Vagina (tissue), 2 donors: ENCODE measurements around the gene POLR1G. TPM values are rescaled to one million over a fixed set of nuclear protein-coding genes. Genes with fewer than 3 reads are reported as not detected.
A peak's percentile ranks its signal among the peaks of the same experiment; 100 is the strongest.

Experiments used
- DNase-seq, 2 donors: peaks; one replicate each; pipeline ENCODE4 v3.0.0-alpha.2; 2017; ENCODE audit errors: extremely low spot score in 2 of 2
- H3K27ac ChIP-seq: fragments of 200-600 bp; sonication (generic); one replicate; pipeline ENCODE4 v1.5.1; 2019
- H3K27me3 ChIP-seq: fragments of 200-600 bp; sonication (generic); one replicate; pipeline ENCODE4 v1.5.1; 2019
- H3K36me3 ChIP-seq, 2 donors: fragments of 200-600 bp; sonication (generic); one replicate each; pipeline ENCODE4 v1.5.1; 2017 to 2019
- H3K4me1 ChIP-seq: fragments of 200-600 bp; sonication (generic); one replicate; pipeline ENCODE4 v1.5.1; 2019
- H3K4me3 ChIP-seq, 2 donors: fragments of 200-600 bp; sonication (generic); 1 replicate in 1 of 2; 2 replicates in 1 of 2; pipeline ENCODE4 v1.5.1; 2016 to 2019
- H3K9me3 ChIP-seq: fragments of 200-600 bp; sonication (generic); one replicate; pipeline ENCODE4 v1.5.1; 2019
- POLR2A ChIP-seq, 2 donors: fragments of 450-650 bp; IDR thresholded peaks; one replicate each; pipeline ENCODE4 v1.6.1; 2017; ENCODE audit warnings: antibody characterized with exemption in 2 of 2, mild to moderate bottlenecking in 2 of 2, moderate library complexity in 2 of 2
- POLR2AphosphoS5 ChIP-seq, 2 donors: sonication (generic); formaldehyde crosslinking; IDR thresholded peaks; one replicate each; pipeline ENCODE4 v1.9.0; 2017; ENCODE audit warnings: antibody characterized with exemption in 2 of 2, mild to moderate bottlenecking in 2 of 2, low read depth in 1 of 2; ENCODE audit not compliant: insufficient read depth in 1 of 2
- intact Hi-C: fragments of 100-400 bp; cut with DNase I; formaldehyde crosslinking; loops from one replicate; pipeline ENCODE4 v1.15.1; 2023
- total RNA-seq: library from RNA; depleted of rRNA; stranded (reverse); fragments of >200 nt; gene quantifications from one replicate; pipeline ENCODE4 v1.2.3, GENCODE V29; 2016
- TF ChIP-seq, protein P1 (sequence below), 3 experiments: fragments of 450-650 bp in 2 of 3; fragments of 200-600 bp in 1 of 3; sonication (generic) in 1 of 3; IDR thresholded peaks; one replicate each; pipeline ENCODE4 v1.5.1; 2017 to 2019; ENCODE audit warnings: antibody characterized with exemption in 3 of 3, mild to moderate bottlenecking in 2 of 3, moderate library complexity in 2 of 3

The POLR1G gene
- total RNA-seq, 1 donor from 2014 or later: 2.2 TPM

DNA sequence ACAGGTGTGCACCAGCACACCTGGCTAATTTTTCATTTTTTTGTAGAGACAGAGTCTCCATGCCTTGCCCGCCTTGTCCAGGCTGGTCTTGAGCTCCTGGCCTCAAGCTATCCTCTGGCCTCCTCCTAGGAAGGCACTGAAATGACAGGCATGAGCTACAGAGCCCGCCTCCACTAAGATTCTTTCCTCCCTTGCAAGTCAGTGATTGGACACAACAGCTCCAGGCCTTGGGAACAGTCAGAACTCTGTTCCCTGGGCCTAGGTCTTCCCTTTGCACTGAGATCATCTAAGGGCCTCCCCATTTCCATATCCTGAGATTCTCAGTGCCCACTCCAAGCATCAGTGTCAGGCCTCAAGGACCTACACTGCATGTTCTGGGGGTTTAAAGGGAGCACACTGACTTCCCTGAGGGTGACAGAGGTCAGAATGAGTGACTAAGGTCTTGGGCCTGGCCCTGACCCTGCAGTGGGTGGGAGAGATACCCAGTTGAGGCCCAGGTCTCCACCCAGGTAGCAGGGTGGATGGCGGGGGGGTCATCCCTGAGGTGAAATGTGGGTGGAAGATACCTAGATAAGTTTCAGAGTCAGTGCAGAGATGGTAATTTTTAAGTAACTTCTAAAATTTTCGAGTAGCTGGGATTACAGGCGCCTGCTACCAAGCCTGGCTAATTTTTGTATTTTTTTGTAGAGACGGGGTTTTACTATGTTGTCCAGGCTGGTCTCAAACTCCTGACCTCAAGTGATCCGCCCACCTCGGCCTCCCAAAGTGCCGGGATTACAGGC lies 34.6 kb downstream of the POLR1G start:
- DNase-seq: no peak
- H3K4me1 ChIP-seq: peaks cover 31% of the 10 kb centered on the region
- no peaks in the 10 kb centered on the region for H3K36me3 ChIP-seq
- TF ChIP-seq, protein P1, sequence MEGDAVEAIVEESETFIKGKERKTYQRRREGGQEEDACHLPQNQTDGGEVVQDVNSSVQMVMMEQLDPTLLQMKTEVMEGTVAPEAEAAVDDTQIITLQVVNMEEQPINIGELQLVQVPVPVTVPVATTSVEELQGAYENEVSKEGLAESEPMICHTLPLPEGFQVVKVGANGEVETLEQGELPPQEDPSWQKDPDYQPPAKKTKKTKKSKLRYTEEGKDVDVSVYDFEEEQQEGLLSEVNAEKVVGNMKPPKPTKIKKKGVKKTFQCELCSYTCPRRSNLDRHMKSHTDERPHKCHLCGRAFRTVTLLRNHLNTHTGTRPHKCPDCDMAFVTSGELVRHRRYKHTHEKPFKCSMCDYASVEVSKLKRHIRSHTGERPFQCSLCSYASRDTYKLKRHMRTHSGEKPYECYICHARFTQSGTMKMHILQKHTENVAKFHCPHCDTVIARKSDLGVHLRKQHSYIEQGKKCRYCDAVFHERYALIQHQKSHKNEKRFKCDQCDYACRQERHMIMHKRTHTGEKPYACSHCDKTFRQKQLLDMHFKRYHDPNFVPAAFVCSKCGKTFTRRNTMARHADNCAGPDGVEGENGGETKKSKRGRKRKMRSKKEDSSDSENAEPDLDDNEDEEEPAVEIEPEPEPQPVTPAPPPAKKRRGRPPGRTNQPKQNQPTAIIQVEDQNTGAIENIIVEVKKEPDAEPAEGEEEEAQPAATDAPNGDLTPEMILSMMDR (IDR thresholded peaks at IDR 0.05): no peak
- TF ChIP-seq POLR2A (IDR thresholded peaks at IDR 0.05): no peak
- TF ChIP-seq POLR2AphosphoS5 (IDR thresholded peaks at IDR 0.05; ENCODE audit: insufficient read depth in 1 of 2, low read depth in 1 of 2): no peak
- H3K9me3 ChIP-seq: no peaks in the 10 kb centered on the region
- intact Hi-C loops: no loop called here
- no peaks in the 10 kb centered on the region for H3K27me3 ChIP-seq
- H3K4me3 ChIP-seq: no peak overlapping the region
- H3K27ac ChIP-seq: peak overlapping the region; percentile 98

DNA sequence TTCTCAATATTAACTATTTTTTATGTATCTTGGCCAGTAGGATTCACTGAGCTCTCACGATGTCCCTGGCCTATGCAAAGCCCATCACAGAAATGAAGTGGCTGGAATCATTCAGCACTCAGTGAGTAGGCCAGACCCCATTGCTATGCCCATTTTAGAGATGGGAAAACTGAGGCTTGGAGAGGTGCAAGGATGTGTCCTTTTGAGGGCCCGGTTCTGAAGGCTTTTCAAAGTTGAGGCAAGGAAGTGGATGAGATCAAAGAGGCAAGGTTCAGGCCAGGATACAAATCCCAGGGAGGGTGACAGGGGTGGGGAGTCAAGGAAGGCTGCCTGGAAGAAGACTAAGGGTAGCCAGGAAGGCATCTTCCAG lies 35.9 kb downstream of the POLR1G start:
- DNase-seq: no peak
- TF ChIP-seq, protein P1 (IDR thresholded peaks at IDR 0.05): no peak
- no peak for TF ChIP-seq POLR2AphosphoS5 (IDR thresholded peaks at IDR 0.05; ENCODE audit: insufficient read depth in 1 of 2, low read depth in 1 of 2)
- TF ChIP-seq POLR2A (IDR thresholded peaks at IDR 0.05): no peak
- peak overlapping the region; percentile 99 for H3K27ac ChIP-seq
- H3K4me1 ChIP-seq: peaks cover 43% of the 10 kb centered on the region
- H3K9me3 ChIP-seq: no peaks in the 10 kb centered on the region
- H3K27me3 ChIP-seq: no peaks in the 10 kb centered on the region
- no peak overlapping the region for H3K4me3 ChIP-seq
- no peaks in the 10 kb centered on the region for H3K36me3 ChIP-seq
- intact Hi-C loops: no loop called here

DNA sequence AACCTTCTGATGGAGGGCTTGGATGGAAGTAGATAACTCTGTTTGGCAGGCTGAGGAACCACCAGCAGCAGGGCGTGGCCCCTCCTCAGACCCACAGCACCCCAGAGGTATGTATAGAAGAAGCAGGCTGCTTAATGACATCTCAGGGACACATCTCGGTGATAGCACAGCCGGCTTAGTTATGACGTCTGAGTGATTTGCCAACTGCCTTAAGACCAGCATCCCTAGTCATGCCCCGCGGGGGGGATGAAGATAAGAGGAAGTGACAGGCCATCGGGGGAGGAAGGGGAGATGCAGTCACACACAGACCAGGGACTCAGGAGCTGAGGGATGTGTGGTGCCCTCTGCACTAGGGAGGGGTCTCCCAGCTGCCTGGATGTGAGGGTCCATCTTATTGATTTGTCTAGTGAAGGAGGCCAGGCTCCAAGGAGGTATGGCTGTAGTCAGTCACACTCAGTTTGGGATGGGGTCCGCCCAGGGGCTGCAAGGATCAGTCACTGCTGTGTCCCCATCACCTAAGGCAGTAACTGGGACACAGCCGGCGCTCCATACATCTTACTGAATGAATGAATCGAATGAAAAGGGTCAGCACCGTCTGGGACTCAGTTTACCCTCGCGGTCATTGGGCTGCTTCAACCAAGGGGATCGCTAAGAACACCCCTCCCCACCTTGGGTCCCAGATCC lies 36.5 kb downstream of the POLR1G start:
- peak overlapping the region; percentile 49 to 65 for H3K4me3 ChIP-seq
- TF ChIP-seq POLR2A (IDR thresholded peaks at IDR 0.05): no peak
- TF ChIP-seq, protein P1 (IDR thresholded peaks at IDR 0.05): no peak
- TF ChIP-seq POLR2AphosphoS5 (IDR thresholded peaks at IDR 0.05; ENCODE audit: insufficient read depth in 1 of 2, low read depth in 1 of 2): no peak
- peaks cover 48% of the 10 kb centered on the region for H3K4me1 ChIP-seq
- DNase-seq: no peak
- peak overlapping the region; percentile 99 for H3K27ac ChIP-seq
- no peaks in the 10 kb centered on the region for H3K27me3 ChIP-seq
- no peaks in the 10 kb centered on the region for H3K36me3 ChIP-seq
- intact Hi-C loops: no loop called here
- H3K9me3 ChIP-seq: no peaks in the 10 kb centered on the region

DNA sequence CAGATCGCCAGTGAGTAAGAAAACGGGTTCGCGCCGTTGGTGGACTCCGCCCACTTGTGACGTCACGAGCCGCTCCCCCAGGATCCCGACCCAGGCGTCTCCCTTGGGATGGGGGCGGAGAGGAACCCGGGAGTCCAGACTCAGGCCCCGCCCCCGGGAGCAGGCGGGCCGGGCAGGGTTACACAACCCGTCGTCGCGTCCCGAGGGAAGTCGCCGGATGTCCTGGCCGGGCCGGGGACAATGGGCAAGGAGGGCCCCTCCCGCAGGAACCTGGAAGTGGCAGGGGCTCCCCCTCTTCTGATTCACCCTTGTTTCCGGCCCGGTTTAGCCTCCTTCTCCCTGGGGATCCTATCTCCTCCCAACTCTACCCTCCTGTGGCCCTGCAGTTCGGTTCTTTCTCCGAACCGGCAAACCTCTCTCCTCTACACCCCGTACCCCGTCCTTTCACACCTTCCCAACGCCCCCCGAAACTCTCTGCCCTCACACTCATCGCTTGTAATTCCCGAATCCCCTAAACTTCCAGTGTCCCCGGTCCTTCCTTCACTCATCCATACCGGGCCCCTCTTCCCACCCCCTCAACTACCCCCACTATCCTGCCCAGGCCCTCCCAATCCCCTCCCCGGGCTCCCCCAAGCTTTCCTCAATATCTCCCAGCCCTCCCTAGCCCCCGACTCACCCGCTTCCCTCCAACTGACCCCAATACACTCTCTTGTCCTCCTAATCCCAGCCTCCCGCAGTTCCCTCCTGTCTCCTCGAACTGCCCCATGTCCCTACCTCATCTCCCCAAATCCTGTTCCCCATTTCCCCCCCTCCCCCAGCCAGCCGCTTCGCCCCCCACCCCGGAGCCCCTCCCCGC lies 37.2 kb downstream of the POLR1G start:
- H3K9me3 ChIP-seq: no peaks in the 10 kb centered on the region
- DNase-seq: peak in 1 of 2 donors; percentile 98
- H3K36me3 ChIP-seq: no peaks in the 10 kb centered on the region
- intact Hi-C loops: no loop called here
- H3K27ac ChIP-seq: peak overlapping the region; percentile 99
- H3K27me3 ChIP-seq: no peaks in the 10 kb centered on the region
- H3K4me3 ChIP-seq: peak overlapping the region; percentile 49 to 65
- H3K4me1 ChIP-seq: peaks cover 55% of the 10 kb centered on the region
- TF ChIP-seq POLR2A (IDR thresholded peaks at IDR 0.05) (peak in 1 of 2 donors; percentile 58), POLR2AphosphoS5 (IDR thresholded peaks at IDR 0.05; ENCODE audit: insufficient read depth in 1 of 2, low read depth in 1 of 2) (peak; percentile 93 to 96)
- TF ChIP-seq, protein P1 (IDR thresholded peaks at IDR 0.05): no peak
